Fibroblast of skin of back (primary cell): ENCODE results near the gene CFAP161.

Experiments
- DNase-seq: peaks from one replicate; pipeline ENCODE4 v3.0.0-alpha.2; 2013

CFAP161 gene

DNA sequence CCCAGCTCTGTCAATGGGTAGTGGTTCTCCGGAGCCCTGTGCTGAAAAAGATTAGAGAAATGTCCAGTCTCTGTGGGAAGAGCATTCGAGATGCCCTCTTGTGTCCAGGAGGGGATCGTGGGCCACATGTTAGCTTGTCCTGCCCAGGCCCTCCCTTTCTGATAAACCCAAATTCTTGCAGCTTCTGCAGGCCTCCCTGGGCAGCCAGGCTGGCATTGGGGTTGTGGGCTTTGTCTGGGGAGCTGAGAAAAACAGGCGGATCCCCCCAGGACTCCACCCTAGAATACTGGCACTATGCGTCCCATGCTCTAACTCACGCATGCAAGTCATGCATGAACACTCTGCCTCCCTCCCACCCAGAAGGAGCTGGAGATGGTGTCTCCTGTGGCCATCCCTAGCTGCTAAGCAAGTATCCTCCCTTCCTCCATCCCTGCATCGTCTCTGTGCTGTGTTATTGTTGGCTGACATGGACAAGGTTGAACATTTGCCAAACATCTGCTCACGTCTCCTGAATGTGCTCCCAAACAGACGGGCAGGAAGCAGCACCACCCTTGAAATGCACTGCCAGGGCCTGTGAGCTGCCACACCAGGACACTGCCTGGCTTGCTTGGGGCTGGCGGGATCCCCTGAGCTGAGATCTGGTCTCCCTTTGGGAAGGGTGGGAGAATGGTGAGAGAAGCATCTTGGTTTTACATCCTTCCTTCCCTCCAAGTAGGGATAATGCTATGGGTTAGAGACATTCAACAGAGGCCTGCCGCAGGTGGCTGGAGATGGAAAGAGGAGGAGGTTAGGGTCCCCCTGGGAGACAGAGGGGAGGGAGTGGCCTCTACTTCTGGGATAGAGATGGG, 26.5 kb downstream of the CFAP161 start:
- DNase-seq, result peak; percentile 90

- no peak for DNase-seq
These were observed 27.1 kb downstream of the CFAP161 start for GRCh38 chr15:81161160-81161673.

GRCh38 chr15:81161851-81162250, 27.8 kb downstream of the CFAP161 start:
- DNase-seq, result no peak

DNA sequence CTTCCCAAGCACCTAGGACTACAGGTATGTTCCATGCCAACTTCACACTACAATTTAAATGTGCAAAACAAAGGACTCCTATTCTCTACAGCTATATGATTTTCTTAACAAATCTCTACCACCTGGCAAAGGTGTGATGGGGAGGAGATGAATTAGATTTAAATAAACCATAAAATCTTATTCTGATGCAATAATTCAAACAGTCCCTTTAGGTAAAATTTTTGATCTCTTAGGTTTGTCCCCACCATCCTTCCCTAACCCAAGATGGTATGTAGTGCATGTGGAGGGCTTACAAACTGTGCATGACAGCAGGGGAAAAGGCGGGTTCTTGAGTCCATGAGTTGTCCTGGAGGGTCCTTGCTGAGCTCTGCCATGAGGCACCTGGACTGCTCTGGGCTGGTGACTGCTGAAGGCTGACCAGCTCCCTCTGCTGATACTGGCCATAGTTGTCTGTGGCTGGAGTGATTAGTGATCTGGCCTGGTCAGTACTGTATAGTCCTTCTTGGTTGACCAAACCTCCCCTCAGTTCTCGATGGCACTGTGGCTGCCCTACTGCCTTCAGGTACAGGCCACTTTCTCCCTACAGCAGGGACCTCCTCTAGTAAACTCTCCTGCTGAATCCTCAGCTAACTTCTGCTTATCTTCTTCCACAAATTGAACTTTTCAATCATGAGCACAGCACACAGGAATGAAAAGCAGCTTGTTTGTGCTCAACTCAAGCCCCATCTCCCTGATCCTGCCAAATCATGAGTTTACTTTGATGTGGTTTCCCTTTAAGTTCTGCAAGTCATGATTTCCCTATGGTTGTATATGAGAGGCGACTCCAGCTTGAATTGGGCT, 30.1 kb downstream of the CFAP161 start:
- DNase-seq, result peak; percentile 60

- DNase-seq, result no peak
These were observed 31.5 kb downstream of the CFAP161 start for GRCh38 chr15:81165535-81165934.

GRCh38 chr15:81166636-81167305, 32.7 kb downstream of the CFAP161 start:
- DNase-seq, result no peak

GRCh38 chr15:81168131-81168526, 34.1 kb downstream of the CFAP161 start:
- no peak for DNase-seq

DNA sequence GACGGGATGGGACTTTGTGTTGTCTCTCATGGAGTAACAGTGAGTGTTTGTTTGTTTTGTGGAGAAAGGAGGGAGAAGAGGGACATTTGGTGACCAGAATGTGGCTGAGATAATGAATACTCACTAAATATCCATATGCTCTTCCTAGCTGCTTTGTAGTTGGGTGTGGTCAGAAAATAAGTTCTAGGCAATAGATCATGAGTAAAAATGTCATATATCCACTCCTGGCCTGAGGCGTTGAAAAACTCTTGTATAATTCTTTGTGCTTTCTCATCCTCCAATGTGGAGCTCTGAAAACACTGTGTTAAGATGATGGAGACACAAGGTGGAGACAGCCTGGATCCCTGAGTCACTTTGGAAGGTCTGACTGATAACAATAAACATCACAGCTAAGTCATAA, 34.6 kb downstream of the CFAP161 start:
- DNase-seq, result no peak

- no peak for DNase-seq
These were observed 36.4 kb downstream of the CFAP161 start for GRCh38 chr15:81170511-81170910.

DNA sequence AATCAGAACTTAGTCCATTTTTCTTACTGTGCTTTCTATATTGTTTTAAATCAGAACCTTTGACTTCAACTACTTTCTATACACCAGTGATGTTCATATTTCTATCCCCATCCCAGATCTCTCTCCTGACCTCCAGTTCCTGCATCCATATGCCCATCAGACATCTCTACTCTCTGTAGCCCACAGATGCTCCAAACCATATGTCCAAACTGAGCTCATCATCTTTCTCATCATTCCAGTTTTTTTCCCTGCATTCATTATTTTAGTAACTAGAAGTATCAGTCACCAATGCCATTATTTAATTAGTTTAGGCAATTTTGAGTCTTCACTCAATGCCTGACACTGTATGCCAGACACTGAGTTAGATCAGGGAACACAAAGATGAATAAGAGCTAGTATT, 37.2 kb downstream of the CFAP161 start:
- DNase-seq, result no peak

GRCh38 chr15:81174125-81174791, 40.2 kb downstream of the CFAP161 start:
- no peak for DNase-seq

DNA sequence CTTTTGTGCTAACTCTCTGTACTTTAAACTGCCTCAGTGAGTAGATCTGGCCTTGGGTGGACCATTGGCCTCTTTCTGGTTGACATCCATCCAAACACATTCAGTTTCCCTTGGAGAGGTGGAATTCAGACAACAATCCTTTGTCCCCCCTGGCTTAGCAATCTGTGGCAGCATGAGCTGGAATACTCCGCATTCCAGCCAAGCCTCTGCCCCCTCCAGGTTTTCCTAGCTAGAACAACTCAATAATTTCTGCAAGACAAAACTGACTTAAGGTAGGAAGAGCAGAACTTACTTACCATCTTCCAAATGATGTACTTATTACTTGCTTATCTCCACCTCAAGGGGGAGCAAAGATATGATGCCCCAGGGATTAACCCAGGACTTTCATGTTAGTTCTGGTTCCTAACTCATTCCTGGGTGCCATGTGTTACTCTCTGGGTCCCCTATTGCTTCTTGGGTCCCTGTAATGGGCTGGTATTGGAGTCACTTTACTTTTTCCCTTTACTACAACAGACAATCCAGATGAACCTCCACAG, 40.8 kb downstream of the CFAP161 start:
- no peak for DNase-seq

- no peak for DNase-seq
These were observed 41.4 kb downstream of the CFAP161 start for GRCh38 chr15:81175496-81175895.

- DNase-seq, result no peak
These were observed 42.3 kb downstream of the CFAP161 start for GRCh38 chr15:81176291-81176893.

DNA sequence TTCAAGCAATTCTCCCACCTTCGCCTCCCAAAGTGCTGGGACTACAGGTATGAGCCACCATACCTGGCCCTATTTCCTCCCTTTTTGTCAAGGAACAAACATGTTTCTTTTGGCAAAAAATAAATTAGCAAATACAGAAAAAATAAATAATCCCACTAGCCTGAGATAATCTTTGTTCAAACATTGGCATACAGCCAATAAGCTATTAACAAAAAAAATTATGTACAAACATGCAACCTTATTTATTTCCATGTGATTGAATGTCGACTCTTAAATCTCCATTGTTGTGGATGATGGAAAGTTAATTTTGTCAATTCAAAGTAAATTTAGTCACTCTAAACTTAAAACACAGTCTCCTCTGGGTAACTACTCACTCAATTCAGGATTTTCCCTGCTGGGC, 44.3 kb downstream of the CFAP161 start:
- no peak for DNase-seq

GRCh38 chr15:81181220-81181619, 47.1 kb downstream of the CFAP161 start:
- DNase-seq, result no peak

DNA sequence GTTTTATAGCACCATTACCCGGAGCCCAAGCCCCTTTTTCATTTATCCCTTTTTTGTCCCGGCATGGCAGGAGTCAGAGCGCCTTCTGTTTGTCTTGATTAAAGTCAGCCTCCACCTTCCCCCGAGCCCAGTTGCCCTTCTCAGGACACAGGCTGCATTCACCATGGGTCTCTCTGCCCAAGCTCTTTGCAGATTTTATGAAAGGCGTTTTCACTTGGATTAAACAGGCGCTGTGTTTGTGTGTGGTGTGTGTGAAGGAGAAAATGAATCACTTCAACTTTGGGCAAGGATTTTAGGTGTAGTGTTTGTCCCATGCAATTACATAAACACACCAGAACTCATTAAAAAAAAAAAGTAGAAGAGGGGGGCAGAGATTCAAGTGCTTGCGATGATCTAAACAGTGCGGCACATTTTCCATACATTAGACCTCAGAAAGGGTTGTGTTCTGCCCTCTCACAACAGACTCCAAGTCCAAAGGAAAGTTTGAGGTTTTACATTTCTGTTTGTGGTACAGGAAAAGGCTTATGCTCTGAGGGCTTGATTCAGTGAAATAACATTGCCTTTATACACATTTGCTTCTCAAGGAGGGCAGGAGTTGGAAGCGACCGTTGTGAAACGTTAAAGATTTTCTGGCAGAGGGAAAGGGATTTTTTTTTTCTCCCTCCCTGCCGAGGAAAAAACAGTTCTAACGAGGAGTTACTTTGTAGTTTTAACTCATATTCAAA, 48.1 kb downstream of the CFAP161 start:
- no peak for DNase-seq

GRCh38 chr15:81182756-81183438, 48.8 kb downstream of the CFAP161 start:
- peak; percentile 14 for DNase-seq

DNA sequence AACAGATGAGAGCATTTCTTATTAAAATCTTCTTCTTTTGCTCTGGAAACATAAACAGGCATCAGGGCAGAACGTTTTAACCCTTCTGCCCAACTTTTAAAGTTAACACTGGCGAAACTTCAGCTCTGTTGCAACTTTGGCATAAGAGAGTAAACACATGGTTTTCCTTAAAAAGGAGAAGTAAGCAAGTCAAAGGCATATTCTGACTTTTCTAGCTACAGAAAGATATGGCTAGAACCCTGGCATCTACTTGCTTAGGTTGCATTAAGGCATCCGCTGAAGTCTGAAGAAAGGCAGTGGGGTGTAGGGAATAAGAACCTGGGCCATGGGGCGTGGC, 49.3 kb downstream of the CFAP161 start:
- no peak for DNase-seq

- DNase-seq, result no peak
These were observed 50.1 kb downstream of the CFAP161 start for GRCh38 chr15:81184188-81184587.
